Inflammatory macrophage (primary cell): Measurements from ENCODE around the gene CTBP1.
"Not testable (repeated sequence)": the region's sequence is repeated elsewhere in the genome, so short reads cannot be mapped to it uniquely, and the experiment has no call there.

Source experiments
- DNase-seq, 2 donors: peaks; one replicate each; pipeline ENCODE4 v3.0.0-alpha.2; 2020 to 2022
- total RNA-seq, 18 experiments: gene quantifications; one replicate each; lab custom pipeline; 2026; ENCODE audit warnings: mixed read lengths in 6 of 18, inconsistent platforms in 2 of 18; lab: John Stamatoyannopoulos, UW

Gene CTBP1
- 31.7 to 174 (median 102) reads per million in 18 experiments for total RNA-seq

- peak; percentile 76 to 91 for DNase-seq
Measured at GRCh38 chr4:1248245-1249147, at the start of gene CTBP1. Gene CTBP1 (minus strand): TSS chr4:1249130. CDS start chr4:1241331, 7,799 bp downstream.

GRCh38 chr4:1298461-1298860, 49.5 kb upstream of the CTBP1 start:
- no peak for DNase-seq

GRCh38 chr4:1297456-1298325, 48.8 kb upstream of the CTBP1 start:
- no peak for DNase-seq

GRCh38 chr4:1297023-1297395, 48.1 kb upstream of the CTBP1 start:
- DNase-seq, result no peak

GRCh38 chr4:1296324-1297022, 47.5 kb upstream of the CTBP1 start:
- no peak for DNase-seq

GRCh38 chr4:1295405-1296055, 46.6 kb upstream of the CTBP1 start:
- DNase-seq, result no peak

- DNase-seq, result no peak
Measured at GRCh38 chr4:1294891-1295290, 46.0 kb upstream of the CTBP1 start.

GRCh38 chr4:1294424-1294823, 45.5 kb upstream of the CTBP1 start:
- no peak for DNase-seq

- no peak for DNase-seq
Measured at GRCh38 chr4:1293991-1294390, 45.1 kb upstream of the CTBP1 start.

- no peak for DNase-seq
Measured at GRCh38 chr4:1293531-1293941, 44.6 kb upstream of the CTBP1 start.

GRCh38 chr4:1292703-1293011, 43.7 kb upstream of the CTBP1 start:
- DNase-seq, result not testable (repeated sequence)

- DNase-seq, result no peak
Measured at GRCh38 chr4:1291996-1292702, 43.2 kb upstream of the CTBP1 start.

GRCh38 chr4:1291091-1291490, 42.2 kb upstream of the CTBP1 start:
- DNase-seq, result no peak

- DNase-seq, result peak; percentile 3 to 38
Measured at GRCh38 chr4:1290165-1290977, 41.4 kb upstream of the CTBP1 start.

GRCh38 chr4:1289207-1290164, 40.6 kb upstream of the CTBP1 start, which contains the start of gene MAEA:
Gene MAEA (plus strand): TSS chr4:1289891. CDS start chr4:1289914, 23 bp downstream.
- peak; percentile 98 for DNase-seq

- no peak for DNase-seq
Measured at GRCh38 chr4:1288786-1289185, 39.9 kb upstream of the CTBP1 start.

- DNase-seq, result peak; percentile 45 to 55
Measured at GRCh38 chr4:1285790-1286553, 37.0 kb upstream of the CTBP1 start.

GRCh38 chr4:1285151-1285789, 36.3 kb upstream of the CTBP1 start:
- no peak for DNase-seq
